HG03060 (cell line): Measurements from ENCODE around the gene NOG.

ENCODE experiments used
- ATAC-seq: cut with Tn5 transposase; IDR thresholded peaks from one replicate; pipeline ENCODE4 v1.9.1; 2021; ENCODE audit warnings: low read depth, moderate number of reproducible peaks; ENCODE audit not compliant: unreplicated experiment

NOG gene

GRCh38 chr17:56593646-56594319 is at the start of gene NOG:
NOG (plus strand) TSS chr17:56593699; CDS start chr17:56594224, 525 bp downstream.
- no peak for ATAC-seq

DNA sequence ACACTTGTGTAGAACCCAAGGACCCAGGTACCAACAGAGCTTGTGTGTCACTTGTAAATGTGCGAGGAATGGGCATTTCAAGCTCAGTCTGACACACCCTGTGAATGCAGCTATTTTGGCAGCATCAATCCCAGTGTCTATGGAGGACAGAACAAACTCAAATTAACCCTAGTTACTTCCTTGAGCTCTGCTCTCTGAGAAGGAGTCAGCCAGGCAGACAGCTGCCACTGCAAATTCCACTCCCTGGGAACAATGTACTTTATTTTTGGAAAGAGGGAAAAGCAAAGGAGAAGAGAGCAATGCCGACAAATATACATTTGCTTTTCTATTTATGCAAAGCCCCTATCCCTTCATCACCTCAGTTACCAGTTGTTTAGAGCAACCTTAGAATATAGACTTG is 48.4 kb upstream of the NOG start:
- no peak for ATAC-seq

GRCh38 chr17:56545930-56546329 is 47.6 kb upstream of the NOG start:
- ATAC-seq: no peak

DNA sequence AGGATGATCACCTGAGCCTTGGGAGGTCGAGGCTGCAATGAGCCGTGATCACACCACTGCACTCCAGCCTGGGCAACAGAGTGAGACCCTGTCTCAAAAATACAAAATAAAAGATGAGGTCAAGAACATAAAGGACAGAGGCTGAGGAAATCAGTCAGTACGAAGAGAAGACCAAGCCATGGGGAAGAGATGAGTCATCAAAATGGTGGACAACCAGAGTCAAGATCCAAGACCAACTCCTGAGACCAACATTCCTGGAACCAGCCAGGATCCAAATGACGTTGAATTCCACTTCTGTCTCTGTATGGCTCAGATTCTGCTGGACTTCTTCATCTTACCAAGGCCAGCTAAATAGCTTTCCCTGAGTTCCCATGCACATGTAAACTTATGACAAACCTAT is 44.8 kb upstream of the NOG start:
- ATAC-seq: no peak

GRCh38 chr17:56549501-56549900 is 44.0 kb upstream of the NOG start:
- ATAC-seq: no peak

DNA sequence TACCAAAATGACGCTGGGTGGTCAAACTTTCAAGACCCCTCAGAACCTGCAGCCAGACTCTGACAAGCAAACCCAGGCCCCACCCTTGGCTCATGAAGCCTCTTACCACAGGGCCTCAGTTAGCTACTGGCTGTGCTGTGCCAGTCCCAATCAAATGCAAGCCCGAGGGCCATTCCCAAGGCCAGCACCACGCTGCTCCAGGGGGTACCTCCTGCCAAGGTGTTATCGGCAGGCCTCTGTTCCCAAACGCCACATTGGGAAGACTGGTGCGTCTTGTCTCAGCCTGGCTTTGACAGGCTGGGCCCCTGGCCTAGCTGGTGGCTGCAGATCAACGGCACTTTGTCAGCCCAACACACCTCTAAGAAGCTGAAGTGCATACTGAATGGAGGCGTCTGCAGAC is 35.8 kb upstream of the NOG start:
- no peak for ATAC-seq

GRCh38 chr17:56558088-56558487 is 35.4 kb upstream of the NOG start:
- ATAC-seq: no peak

- no peak for ATAC-seq
These were observed 23.3 kb upstream of the NOG start for GRCh38 chr17:56570199-56570598.

DNA sequence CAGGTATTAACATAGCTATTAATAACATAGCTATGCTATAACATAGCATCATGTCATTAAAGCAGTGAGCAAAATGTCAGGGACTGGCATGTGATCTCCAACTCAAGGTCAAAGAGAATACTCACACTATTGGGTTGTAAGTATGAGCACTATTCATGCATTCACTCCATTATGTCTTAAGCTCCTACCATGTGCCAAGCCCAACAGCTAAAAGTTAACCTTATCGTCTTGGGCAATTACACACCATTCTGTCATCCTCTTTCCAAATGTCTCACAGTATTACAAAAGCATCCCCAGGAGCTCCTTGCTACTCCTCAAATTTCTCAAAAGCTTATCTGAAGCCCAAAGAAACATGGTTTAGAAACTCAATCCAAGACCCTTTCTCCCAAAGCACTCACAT is 22.0 kb upstream of the NOG start:
- no peak for ATAC-seq

DNA sequence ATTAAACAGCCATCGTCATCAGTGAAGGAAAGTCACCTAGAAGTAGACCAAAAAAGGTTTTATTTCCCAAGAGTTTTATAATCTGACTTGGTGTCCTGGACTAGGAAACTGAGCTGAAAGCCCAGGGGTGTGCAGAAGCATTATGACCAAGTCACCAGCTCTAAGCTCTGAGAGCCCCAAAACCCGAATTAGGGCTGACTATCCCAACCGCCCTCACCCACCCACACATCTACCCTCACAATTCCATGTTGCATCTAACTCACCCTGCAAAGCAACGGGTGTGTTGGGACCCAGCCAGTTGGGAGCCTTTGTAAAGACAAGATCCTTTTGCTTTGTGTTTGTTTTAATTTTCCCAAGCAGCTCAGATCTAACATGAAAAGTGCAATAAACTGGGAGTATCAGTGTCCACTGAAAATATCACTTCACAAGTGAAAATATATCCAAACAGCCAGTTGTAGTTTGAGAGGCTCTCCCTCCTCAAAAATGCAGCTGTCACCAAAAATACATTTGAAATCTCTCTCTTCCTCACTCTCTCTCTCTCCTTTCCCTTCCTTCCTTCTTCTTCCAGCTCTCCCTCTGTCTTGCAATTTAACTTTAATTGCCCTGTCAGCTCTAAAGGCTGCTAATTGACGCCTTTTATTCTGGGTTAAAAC is 16.2 kb upstream of the NOG start:
- no peak for ATAC-seq

DNA sequence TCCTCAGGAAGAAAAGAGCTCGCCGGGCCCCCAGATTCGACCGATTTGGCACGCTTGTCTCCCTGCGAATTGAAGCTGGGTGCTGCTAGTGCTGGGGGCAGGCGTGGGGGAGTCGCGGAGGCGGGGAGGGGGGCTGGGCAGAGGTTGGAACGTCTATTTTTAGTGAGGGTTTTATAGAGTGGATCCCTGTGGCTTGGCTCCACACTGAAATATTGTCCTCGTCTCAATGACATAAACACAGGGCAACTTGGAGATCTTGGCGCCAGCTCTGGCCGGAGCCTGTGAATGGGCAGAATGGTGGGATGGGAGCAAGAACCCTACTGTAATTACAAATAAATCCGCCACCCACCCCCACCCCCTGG is 15.7 kb upstream of the NOG start:
- no peak for ATAC-seq

GRCh38 chr17:56581635-56582627 is 11.6 kb upstream of the NOG start:
- ATAC-seq: no peak

DNA sequence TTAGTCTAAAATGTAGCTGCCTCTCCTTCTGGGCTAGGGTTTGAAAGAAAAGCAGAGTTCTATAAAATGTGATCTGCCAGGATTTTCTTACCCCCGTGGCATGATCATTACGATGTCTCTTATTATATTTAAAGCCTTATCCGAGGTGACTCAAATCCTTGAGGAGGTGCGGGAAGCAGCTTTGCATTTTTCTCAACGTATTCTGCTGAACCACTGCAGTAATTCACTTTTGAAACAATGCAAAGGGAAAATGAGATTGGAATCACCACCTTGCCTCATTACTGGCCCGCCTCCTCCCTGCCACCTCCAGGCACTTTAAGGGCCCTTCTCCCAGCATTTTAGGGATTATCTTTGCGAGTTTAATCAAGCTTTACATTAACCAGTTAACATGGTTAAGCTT is 9.7 kb upstream of the NOG start:
- ATAC-seq: no peak

DNA sequence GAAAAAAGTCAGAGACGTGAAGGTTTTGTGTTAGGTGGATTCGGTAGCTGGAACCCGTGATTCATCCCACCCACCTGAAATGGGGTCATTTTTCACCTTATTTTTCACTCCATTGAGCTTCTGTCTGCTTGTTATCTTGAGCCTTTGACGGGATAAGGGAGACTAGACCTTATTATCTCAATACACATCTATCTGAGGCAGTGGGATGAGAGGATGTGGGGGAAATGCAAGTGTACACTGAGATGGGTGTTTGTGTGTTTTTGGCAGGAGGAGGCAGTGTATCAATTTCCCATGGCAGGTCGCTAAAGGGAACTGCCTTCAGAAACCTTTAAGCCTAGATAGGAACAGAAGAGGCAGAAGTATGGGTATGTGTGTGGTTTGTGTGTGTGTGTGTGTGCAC is 6.2 kb upstream of the NOG start:
- ATAC-seq: no peak

DNA sequence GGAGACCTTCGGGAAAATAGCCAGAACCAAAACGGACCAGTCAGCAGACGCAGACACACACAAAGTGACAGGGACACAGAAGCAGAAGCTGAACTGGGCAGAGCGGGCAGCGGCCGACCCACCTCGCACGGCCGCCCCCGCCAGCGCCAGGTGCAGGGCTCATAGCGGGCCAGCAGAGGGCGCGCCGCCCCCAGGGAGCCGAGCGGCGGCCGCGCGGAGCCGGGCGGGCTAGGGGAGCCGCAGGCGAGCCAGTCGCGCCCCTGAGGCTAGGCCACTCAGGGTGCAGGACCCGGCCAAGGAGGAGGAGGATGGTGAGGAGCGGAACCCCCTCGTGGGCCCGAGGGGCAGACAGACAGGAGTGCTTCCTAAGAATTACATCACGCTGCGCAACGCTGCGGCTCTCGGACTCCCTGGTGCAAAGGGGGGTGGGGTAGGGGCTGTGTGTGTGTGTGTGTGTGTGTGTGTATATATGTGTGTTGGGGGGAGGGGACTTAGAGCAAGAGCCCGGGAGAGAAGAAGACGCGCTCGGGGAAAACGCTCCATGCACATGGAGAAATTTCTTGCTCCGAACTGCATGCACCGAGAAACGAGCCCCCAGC is 913 bp upstream of the NOG start:
- ATAC-seq: no peak

- no peak for ATAC-seq
These were observed 333 bp upstream of the NOG start for GRCh38 chr17:56593086-56593645.

GRCh38 chr17:56594320-56595107 is 1.0 kb downstream of the NOG start:
- ATAC-seq: no peak

DNA sequence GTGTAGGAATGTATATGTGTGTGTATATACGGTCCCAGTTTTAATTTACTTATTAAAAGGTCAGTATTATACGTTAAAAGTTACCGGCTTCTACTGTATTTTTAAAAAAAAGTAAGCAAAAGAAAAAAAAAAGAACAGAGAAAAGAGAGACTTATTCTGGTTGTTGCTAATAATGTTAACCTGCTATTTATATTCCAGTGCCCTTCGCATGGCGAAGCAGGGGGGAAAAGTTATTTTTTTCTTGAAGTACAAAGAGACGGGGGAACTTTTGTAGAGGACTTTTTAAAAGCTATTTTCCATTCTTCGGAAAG is 1.6 kb downstream of the NOG start:
- ATAC-seq: no peak

DNA sequence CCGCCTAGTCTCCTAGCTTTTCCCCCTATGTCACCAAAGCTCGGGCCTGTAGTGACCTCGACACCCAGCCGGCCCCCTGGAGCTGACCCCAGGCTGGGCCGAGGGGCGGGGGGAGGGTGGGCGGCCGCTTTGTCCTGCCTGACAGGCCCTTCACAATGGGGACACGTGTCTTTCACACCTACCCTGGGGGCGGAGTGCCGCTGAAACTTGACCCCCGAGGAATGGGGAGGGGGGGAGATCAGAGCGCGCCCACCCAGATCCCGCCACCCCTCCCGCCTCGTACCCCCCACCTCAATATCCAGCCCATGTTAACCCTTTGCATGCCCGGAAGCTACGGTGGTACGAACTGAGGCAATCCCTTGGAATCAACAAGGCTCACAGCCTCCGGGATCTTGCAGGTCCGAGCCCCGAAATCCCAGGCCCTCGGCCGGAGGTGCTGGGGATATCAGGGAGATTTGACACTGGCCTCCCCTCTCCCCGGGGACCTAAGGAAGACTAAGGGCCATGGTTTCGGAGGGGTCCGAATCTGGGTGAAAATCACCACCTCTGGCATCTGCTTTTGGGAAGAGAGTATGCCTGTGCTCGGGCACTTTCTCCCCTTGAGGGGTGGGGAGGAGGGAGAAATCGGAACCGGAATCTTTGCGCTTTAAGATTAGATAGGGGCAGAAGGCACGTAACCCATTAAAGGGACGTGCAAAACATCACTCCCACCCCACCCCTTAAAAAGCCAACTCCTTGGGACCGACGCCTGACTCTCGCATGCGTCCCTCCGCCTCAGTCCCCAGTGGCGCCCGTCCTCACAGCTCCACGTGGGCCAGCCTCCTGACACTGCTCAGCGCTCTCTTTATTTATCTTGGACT is 2.6 kb downstream of the NOG start:
- ATAC-seq: no peak
